ENCODE measurements around the gene CALY. TPM values are rescaled to one million over a fixed set of nuclear protein-coding genes. Genes with fewer than 3 reads are reported as not detected.

Gene CALY, protein sequence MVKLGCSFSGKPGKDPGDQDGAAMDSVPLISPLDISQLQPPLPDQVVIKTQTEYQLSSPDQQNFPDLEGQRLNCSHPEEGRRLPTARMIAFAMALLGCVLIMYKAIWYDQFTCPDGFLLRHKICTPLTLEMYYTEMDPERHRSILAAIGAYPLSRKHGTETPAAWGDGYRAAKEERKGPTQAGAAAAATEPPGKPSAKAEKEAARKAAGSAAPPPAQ
- total RNA-seq, result not detected
- not detected for polyA plus RNA-seq
- long read RNA-seq, donor 1, result 0 reads
- long read RNA-seq, donor 2, result 0 reads
- long read RNA-seq, donor 3, result 0 reads
- long read RNA-seq, donor 4, partial matches to known transcripts, result 0 of 1 reads
- long read RNA-seq, donor 4, other reads (novel, unspliced or antisense), result 0 of 1 reads
- long read RNA-seq, donor 5, partial matches to known transcripts, result 0 of 1 reads
- long read RNA-seq, donor 5, other reads (novel, unspliced or antisense), result 0 of 1 reads

DNA sequence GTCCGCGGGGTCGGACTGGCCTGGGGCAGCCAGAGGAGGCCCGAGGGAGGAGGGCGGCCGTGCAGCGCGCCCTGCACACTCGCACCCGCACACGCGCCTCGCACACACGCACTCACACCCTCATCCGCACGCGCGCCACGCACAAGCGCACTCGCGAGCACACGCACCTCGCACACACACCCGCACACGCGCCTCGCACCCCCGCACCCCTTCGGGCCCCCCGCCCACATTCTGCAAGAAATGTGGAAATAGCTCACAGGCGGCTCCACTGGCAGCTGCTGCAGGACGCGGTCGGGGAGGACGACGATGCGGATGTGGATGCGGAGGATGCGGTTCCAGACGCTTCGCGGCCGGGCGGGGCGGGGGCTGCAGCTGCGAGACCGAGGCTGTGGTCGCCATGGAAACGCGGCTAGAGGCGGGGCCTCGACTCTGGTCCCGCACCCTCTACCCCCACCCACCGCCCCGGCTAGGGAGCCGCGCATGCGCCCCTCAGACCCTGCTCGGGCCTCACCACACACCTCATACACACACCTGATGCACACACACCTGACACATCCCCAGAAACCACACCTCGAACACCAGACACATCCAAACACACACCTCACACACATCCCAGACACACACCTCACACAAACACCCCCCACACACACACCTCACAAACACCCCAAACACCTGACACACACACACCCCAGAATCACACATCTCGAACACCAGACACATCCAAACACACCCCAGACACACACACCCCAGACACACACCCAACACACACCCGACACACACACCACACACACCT is at the start of gene CALY:
Gene CALY (minus strand): TSS at position 320 of the 793 bp plus-strand sequence. CDS start 7,907 bp downstream, outside the sequence.
- Histone ChIP-seq H3K27ac (ENCODE audit: low read depth in 1 of 2, low read length in 1 of 2) (no peak within 1 kb of the TSS), H3K4me3 (no peak within 1 kb of the TSS), H3K27me3 (ENCODE audit: control insufficient read depth in 3 of 3, insufficient read depth in 3 of 3, low read length in 2 of 3) (peaks cover 0 to 63% (median 34%) of the 10 kb centered on the region in 3 donors), H3K9me3 (ENCODE audit: control insufficient read depth in 4 of 4, insufficient read depth in 3 of 4, low read length in 3 of 4) (peaks cover 0 to 19% (median 0%) of the 10 kb centered on the region in 4 donors), H3K36me3 (ENCODE audit: control insufficient read depth in 4 of 4, insufficient read depth in 4 of 4, low read length in 4 of 4) (no peaks in the 10 kb centered on the region), H3K9ac (ENCODE audit: insufficient read depth in 1 of 2, low read length in 2 of 2) (no peak within 1 kb of the TSS), H3K4me1 (ENCODE audit: control insufficient read depth in 5 of 5, insufficient read depth in 5 of 5, low read length in 5 of 5) (peaks cover 0 to 21% (median 4%) of the 10 kb centered on the region in 5 donors)
- ATAC-seq (ENCODE audit: insufficient read depth, low FRiP score) (no peak), DNase-seq (no peak)
- 15 to 18% methylated on average over 54 to 63 of the region's 63 CpGs for WGBS, 2 donors
- TF ChIP-seq, protein P1, sequence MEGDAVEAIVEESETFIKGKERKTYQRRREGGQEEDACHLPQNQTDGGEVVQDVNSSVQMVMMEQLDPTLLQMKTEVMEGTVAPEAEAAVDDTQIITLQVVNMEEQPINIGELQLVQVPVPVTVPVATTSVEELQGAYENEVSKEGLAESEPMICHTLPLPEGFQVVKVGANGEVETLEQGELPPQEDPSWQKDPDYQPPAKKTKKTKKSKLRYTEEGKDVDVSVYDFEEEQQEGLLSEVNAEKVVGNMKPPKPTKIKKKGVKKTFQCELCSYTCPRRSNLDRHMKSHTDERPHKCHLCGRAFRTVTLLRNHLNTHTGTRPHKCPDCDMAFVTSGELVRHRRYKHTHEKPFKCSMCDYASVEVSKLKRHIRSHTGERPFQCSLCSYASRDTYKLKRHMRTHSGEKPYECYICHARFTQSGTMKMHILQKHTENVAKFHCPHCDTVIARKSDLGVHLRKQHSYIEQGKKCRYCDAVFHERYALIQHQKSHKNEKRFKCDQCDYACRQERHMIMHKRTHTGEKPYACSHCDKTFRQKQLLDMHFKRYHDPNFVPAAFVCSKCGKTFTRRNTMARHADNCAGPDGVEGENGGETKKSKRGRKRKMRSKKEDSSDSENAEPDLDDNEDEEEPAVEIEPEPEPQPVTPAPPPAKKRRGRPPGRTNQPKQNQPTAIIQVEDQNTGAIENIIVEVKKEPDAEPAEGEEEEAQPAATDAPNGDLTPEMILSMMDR (IDR thresholded peaks at IDR 0.05; ENCODE audit: control extremely low read depth, extremely low read depth), result no peak

DNA sequence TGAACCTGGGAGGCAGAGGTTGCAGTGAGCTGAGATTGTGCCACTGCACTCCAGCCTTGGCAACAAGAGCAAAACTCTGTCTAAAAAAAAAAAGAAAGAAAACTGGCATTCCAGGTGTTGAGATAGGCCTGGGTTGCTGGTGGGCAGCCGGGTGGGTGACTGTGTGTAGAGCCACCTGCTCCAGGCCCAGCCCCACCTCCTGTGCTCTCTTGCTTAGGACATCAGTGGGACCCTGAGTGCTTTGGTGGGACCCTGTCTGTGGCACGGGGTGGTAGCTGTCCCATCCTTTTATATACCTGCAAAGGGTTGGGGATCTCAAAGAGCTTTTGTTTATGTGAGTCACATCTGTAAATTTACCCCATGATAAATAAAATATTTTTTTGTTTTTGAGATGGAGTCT is 48.5 kb upstream of the CALY start:
- TF ChIP-seq, protein P1 (IDR thresholded peaks at IDR 0.05; ENCODE audit: control extremely low read depth, extremely low read depth), result no peak
- H3K4me3 ChIP-seq, result no peak overlapping the region
- H3K27me3 ChIP-seq (ENCODE audit: control insufficient read depth in 3 of 3, insufficient read depth in 3 of 3, low read length in 2 of 3), result no peaks in the 10 kb centered on the region
- no peaks in the 10 kb centered on the region for H3K9me3 ChIP-seq (ENCODE audit: control insufficient read depth in 4 of 4, insufficient read depth in 3 of 4, low read length in 3 of 4)
- 93 to 97% methylated on average over 2 of the region's 2 CpGs for WGBS, 2 donors
- ATAC-seq (ENCODE audit: insufficient read depth, low FRiP score), result no peak
- no peak for DNase-seq
- no peak overlapping the region for H3K9ac ChIP-seq (ENCODE audit: insufficient read depth in 1 of 2, low read length in 2 of 2)
- H3K4me1 ChIP-seq (ENCODE audit: control insufficient read depth in 5 of 5, insufficient read depth in 5 of 5, low read length in 5 of 5), result peaks cover 0 to under 1% (median 0%) of the 10 kb centered on the region in 5 donors
- H3K27ac ChIP-seq (ENCODE audit: low read depth in 1 of 2, low read length in 1 of 2), result no peak overlapping the region
- peaks cover 0 to 11% (median 1%) of the 10 kb centered on the region in 4 donors for H3K36me3 ChIP-seq (ENCODE audit: control insufficient read depth in 4 of 4, insufficient read depth in 4 of 4, low read length in 4 of 4)

DNA sequence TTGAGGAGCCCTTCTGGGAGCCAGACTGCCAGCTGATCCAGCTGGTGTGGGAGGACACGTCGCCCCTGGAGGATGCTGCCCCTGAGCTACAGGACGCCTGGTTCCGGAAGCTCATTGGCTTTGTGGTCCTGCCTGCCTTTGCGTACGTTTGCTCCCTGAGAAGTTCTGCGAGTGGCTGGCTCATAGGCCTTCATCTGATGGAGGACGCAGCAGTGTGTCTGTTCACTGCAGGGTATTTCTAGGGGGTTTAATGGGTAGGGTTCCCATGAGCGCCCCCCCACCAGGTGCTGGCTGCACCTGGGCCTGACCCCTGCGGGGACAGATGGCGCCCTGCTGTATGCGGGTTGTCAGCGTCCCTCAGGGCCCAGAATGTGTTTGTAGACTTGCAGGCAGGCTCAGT is 47.4 kb upstream of the CALY start:
- DNase-seq, result no peak
- ATAC-seq (ENCODE audit: insufficient read depth, low FRiP score), result no peak
- peaks cover 0 to 8% (median 0%) of the 10 kb centered on the region in 5 donors for H3K4me1 ChIP-seq (ENCODE audit: control insufficient read depth in 5 of 5, insufficient read depth in 5 of 5, low read length in 5 of 5)
- no peak overlapping the region for H3K4me3 ChIP-seq
- H3K27ac ChIP-seq (ENCODE audit: low read depth in 1 of 2, low read length in 1 of 2), result no peak overlapping the region
- H3K36me3 ChIP-seq (ENCODE audit: control insufficient read depth in 4 of 4, insufficient read depth in 4 of 4, low read length in 4 of 4), result peaks cover 0 to 7% (median 1%) of the 10 kb centered on the region in 4 donors
- no peaks in the 10 kb centered on the region for H3K9me3 ChIP-seq (ENCODE audit: control insufficient read depth in 4 of 4, insufficient read depth in 3 of 4, low read length in 3 of 4)
- TF ChIP-seq, protein P1 (IDR thresholded peaks at IDR 0.05; ENCODE audit: control extremely low read depth, extremely low read depth), result no peak
- H3K9ac ChIP-seq (ENCODE audit: insufficient read depth in 1 of 2, low read length in 2 of 2), result no peak overlapping the region
- H3K27me3 ChIP-seq (ENCODE audit: control insufficient read depth in 3 of 3, insufficient read depth in 3 of 3, low read length in 2 of 3), result no peaks in the 10 kb centered on the region
- 95 to 97% methylated on average over 13 of the region's 13 CpGs for WGBS, 2 donors

All from lung (tissue), 16 donors.